K562 (cell line): ENCODE results near the gene GCNT4. TPM values are rescaled to one million over a fixed set of nuclear protein-coding genes. Genes with fewer than 3 reads are reported as not detected.

ENCODE experiments used
- BACH1 ChIP-seq: fragments of 200-800 bp; sonication (Bioruptor generic); IDR thresholded peaks from 2 replicates; pipeline ENCODE4 v1.6.1; 2016; ENCODE audit warnings: missing genetic modification characterization, missing compliant biosample characterization
- GABPB1 ChIP-seq: sonication (generic); formaldehyde crosslinking; IDR thresholded peaks from 2 replicates; pipeline ENCODE4 v1.8.0; 2022; ENCODE audit warnings: mild to moderate bottlenecking, missing genetic modification reagents
- MEIS2 ChIP-seq: fragments of 450-650 bp; IDR thresholded peaks from 2 replicates; pipeline ENCODE4 v1.6.1; 2014; ENCODE audit warnings: mild to moderate bottlenecking; ENCODE audit not compliant: partially characterized antibody
- MLX ChIP-seq, 2 experiments: fragments of 450-650 bp in 1 of 2; sonication (generic) in 1 of 2; formaldehyde crosslinking; conservative IDR thresholded peaks; 2 replicates each; pipeline versions ENCODE4 v1.4.0 to v1.8.1; 2020 to 2022; ENCODE audit warnings: mild to moderate bottlenecking in 1 of 2, missing genetic modification reagents in 1 of 2
- MTA2 ChIP-seq: fragments of 450-650 bp; IDR thresholded peaks from 2 replicates; pipeline ENCODE4 v1.6.1; 2016; ENCODE audit warnings: low read depth
- UBTF ChIP-seq, 2 experiments: IDR thresholded peaks; 2 replicates each; pipeline ENCODE4 v1.6.1; 2012; ENCODE audit warnings: improper control_type of control experiment in 2 of 2, low read depth in 2 of 2, low read length in 2 of 2, borderline replicate concordance in 1 of 2
- ZBTB34 ChIP-seq: fragments of 250-450 bp; sonication (Bioruptor Pico); IDR thresholded peaks from 2 replicates; pipeline ENCODE4 v1.8.0; 2021; ENCODE audit warnings: mild to moderate bottlenecking, moderate library complexity
- ZNF212 ChIP-seq: fragments of 450-650 bp; formaldehyde crosslinking; IDR thresholded peaks from 2 replicates; pipeline ENCODE4 v1.4.0; 2020; ENCODE audit warnings: mild to moderate bottlenecking
- polyA plus RNA-seq, 8 experiments: library from polyadenylated mRNA; depleted of rRNA in 4 of 8; stranded (reverse) in 5 of 8; unstranded in 3 of 8; fragments of >200 nt; fragmentation: Nextera tagmentation in 2 of 8; fragmentation: Illumina TruSeq in 1 of 8; extraction: Ambion mirVana in 2 of 8; extraction: Trizol in 1 of 8; gene quantifications; 2 replicates each; pipeline versions ENCODE4 v1.2.1 to v1.2.3, GENCODE V29; 2011 to 2014; ENCODE audit warnings: inconsistent platforms in 1 of 8, missing spikeins in 1 of 8
- total RNA-seq, 7 experiments: library from RNA; depleted of rRNA in 6 of 7; stranded (reverse); fragments of >200 nt in 6 of 7; fragmentation: Illumina TruSeq in 2 of 7; extraction: Trizol in 2 of 7; gene quantifications; 2 replicates each; pipeline versions ENCODE4 v1.2.1 to v1.2.3, GENCODE V29; 2011 to 2021; ENCODE audit warnings: low replicate concordance in 1 of 7
- TF ChIP-seq, protein P1 (sequence below): sonication (generic); formaldehyde crosslinking; IDR thresholded peaks from 2 replicates; pipeline ENCODE4 v1.8.0; 2022; ENCODE audit warnings: missing genetic modification reagents, mild to moderate bottlenecking, borderline replicate concordance

The GCNT4 gene
- total and polyA plus RNA-seq, 9 of the 15 experiments (the other 6 are each of a cell fraction or from before 2014, with no cell fraction given), result 0.01 TPM; not detected in 8

GRCh38 chr5:75048457-75048953, 3.9 kb downstream of the GCNT4 start (continued):
- no peak for TF ChIP-seq UBTF (IDR thresholded peaks at IDR 0.05; ENCODE audit: borderline replicate concordance in 1 of 2, low read depth in 2 of 2, low read length in 2 of 2)
- TF ChIP-seq, protein P1, sequence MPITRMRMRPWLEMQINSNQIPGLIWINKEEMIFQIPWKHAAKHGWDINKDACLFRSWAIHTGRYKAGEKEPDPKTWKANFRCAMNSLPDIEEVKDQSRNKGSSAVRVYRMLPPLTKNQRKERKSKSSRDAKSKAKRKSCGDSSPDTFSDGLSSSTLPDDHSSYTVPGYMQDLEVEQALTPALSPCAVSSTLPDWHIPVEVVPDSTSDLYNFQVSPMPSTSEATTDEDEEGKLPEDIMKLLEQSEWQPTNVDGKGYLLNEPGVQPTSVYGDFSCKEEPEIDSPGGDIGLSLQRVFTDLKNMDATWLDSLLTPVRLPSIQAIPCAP, result no peak
- no peak for TF ChIP-seq MTA2
- TF ChIP-seq BACH1 (tag), result no peak
- TF ChIP-seq MEIS2, result no peak
- TF ChIP-seq GABPB1 (CRISPR knock-in tag), result no peak
- TF ChIP-seq MLX (CRISPR knock-in tag; conservative IDR thresholded peaks at IDR 0.05), result no peak
- no peak for TF ChIP-seq ZNF212 (CRISPR knock-in tag)
- TF ChIP-seq ZBTB34, result no peak
